K562 treated with DMSO at 1 percent for 24 hours (cell line): ENCODE measurements around the gene BMPR1B. TPM values are rescaled to one million over a fixed set of nuclear protein-coding genes. Genes with fewer than 3 reads are reported as not detected.

Experiments used
- total RNA-seq: library from RNA; unstranded; fragments of 300-600 nt; gene quantifications from 2 replicates; pipeline ENCODE4 v1.2.3, GENCODE V29; 2022; ENCODE audit warnings: low read depth; ENCODE audit not compliant: insufficient read depth

Gene BMPR1B
- not detected in 2 replicates for total RNA-seq

GRCh38 chr4:94757192-94758140 lies at the start of gene BMPR1B:
Gene BMPR1B, plus strand, starts transcription at chr4:94757955. Its CDS starts 346,470 bp downstream, at chr4:95104425.

